Measurements from ENCODE around the gene HOPX. TPM values are rescaled to one million over a fixed set of nuclear protein-coding genes. Genes with fewer than 3 reads are reported as not detected.

HOPX gene
- total RNA-seq, 2 experiments from 2014 or later: 72.3 to 74.6 TPM

DNA sequence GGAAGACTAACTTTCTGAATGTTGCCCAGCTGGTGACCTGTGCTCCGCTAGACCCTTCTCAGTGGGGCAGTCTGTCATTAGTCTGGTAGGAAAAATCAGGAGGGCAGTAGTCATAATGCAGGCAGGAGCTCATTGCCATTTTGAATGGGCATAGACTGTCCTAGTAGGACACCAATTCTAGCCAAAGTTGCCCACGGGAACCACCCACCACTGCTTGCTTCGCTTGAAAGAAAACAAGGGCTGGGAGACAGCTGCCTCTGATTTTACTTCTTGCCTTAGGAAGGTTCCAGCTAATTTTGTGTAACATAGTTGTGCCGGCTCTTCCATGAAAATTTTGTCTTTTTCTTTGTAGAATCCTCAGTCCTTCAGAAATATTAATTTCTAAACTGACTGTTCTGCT, 23.3 kb downstream of the HOPX start:
- peaks cover 45% of the 10 kb centered on the region for H3K4me1 Mint-ChIP-seq
- no peak overlapping the region for H3K4me3 Mint-ChIP-seq
- H3K9me3 Mint-ChIP-seq: no peaks in the 10 kb centered on the region
- H3K36me3 Mint-ChIP-seq (ENCODE audit: low read depth): peaks cover 2% of the 10 kb centered on the region
- CTCF ChIA-PET: interaction anchor here (0.6 to 1.1 kb wide), 2 partner anchors 168 to 709 kb away, joined by 3 read pairs; partner anchors contain the start of gene CEP135
- no peak overlapping the region for H3K27ac Mint-ChIP-seq
- no peak for DNase-seq
- POLR2A ChIA-PET: no interaction called here
- peaks cover 41% of the 10 kb centered on the region for H3K27me3 Mint-ChIP-seq

GRCh38 chr4:56657128-56657527, 24.0 kb downstream of the HOPX start:
- ChIA-PET POLR2A (no interaction called here), CTCF (interaction anchor here (0.6 to 1.1 kb wide), 2 partner anchors 168 to 708 kb away, joined by 3 read pairs; partner anchors contain the start of gene CEP135)
- no peaks in the 10 kb centered on the region for H3K9me3 Mint-ChIP-seq
- H3K27ac Mint-ChIP-seq: no peak overlapping the region
- peaks cover 5% of the 10 kb centered on the region for H3K36me3 Mint-ChIP-seq (ENCODE audit: low read depth)
- no peak for DNase-seq
- peaks cover 39% of the 10 kb centered on the region for H3K27me3 Mint-ChIP-seq
- peaks cover 51% of the 10 kb centered on the region for H3K4me1 Mint-ChIP-seq
- peak overlapping the region; percentile 78 for H3K4me3 Mint-ChIP-seq

GRCh38 chr4:56656346-56656643, 24.8 kb downstream of the HOPX start:
- ChIA-PET CTCF (no interaction called here), POLR2A (no interaction called here)
- Mint-ChIP-seq H3K9me3 (no peaks in the 10 kb centered on the region), H3K27ac (peak overlapping the region; percentile 87), H3K4me1 (peaks cover 59% of the 10 kb centered on the region), H3K36me3 (ENCODE audit: low read depth) (peaks cover 11% of the 10 kb centered on the region), H3K4me3 (peak overlapping the region; percentile 78), H3K27me3 (peaks cover 36% of the 10 kb centered on the region)
- peak; percentile 48 for DNase-seq

DNA sequence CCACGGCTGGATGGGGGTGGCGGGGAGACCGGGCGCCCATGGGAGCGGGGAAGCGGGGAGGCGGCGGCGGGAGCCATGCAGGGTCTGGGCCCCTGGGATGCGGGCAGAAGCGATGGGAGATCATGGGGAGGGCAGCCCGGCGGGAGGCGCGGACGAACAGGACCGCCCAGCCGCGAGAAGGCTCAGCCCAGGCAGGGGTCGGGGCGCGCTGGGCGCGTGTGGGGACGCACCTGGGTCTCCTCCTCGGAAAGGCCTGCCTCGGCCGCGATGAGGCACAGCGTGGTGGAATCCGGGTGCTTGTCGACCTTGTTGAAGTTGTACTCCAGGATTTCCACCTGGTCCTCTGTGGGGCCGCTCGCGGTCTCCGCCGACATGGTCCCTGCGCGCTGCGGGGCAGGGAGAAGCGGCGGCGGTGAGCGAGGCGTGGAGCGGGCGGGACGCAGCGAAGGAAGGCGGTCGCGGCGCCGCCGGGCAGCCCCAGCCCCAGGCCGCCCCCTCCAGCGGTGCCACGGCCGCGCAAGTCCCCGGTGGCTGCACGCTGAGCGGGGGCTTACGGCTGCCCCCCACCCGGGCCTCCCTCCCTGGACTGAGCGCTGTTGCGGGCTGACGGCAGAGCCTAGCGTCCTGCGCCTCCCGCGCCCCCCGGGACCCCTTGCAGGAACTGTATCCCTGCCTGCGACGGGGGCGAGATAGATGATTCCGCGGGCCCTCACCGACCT, 25.3 kb downstream of the HOPX start:
- Mint-ChIP-seq H3K27me3 (peaks cover 35% of the 10 kb centered on the region), H3K27ac (peak overlapping the region; percentile 87), H3K4me1 (peaks cover 64% of the 10 kb centered on the region), H3K4me3 (peak overlapping the region; percentile 84), H3K9me3 (no peaks in the 10 kb centered on the region), H3K36me3 (ENCODE audit: low read depth) (peaks cover 15% of the 10 kb centered on the region)
- peak; percentile 20 for DNase-seq
- CTCF ChIA-PET: interaction anchor here (1.2 kb wide), 1 partner anchor 21 kb away, joined by 4 read pairs; no protein-coding TSS in a partner anchor
- POLR2A ChIA-PET: no interaction called here

DNA sequence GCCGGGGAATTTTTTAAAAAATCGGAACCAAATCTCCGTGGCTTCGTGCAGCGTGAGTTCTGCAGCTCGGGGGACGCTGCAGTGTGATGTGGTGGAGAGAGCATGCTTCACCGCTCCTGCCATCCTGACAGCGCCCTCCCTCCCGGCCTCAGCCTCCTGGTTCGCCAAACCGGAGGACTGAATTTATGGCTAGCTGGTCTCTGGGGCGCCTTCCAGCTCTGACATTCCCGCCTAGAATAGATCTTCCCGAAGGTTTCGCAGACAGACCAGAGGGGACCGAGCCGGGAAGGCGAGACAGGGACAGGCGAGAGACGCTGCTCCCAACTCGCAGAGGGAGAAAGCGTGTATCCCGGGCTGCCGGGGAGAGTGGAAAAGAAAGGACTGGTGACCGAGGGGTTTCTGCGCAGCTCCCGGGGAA, 25.9 kb downstream of the HOPX start:
- ChIA-PET CTCF (interaction anchor here (1.2 kb wide), 1 partner anchor 21 kb away, joined by 4 read pairs; no protein-coding TSS in a partner anchor), POLR2A (no interaction called here)
- H3K36me3 Mint-ChIP-seq (ENCODE audit: low read depth): peaks cover 20% of the 10 kb centered on the region
- peaks cover 33% of the 10 kb centered on the region for H3K27me3 Mint-ChIP-seq
- peak; percentile 12 for DNase-seq
- peak overlapping the region; percentile 86 for H3K27ac Mint-ChIP-seq
- H3K9me3 Mint-ChIP-seq: no peaks in the 10 kb centered on the region
- H3K4me1 Mint-ChIP-seq: peaks cover 69% of the 10 kb centered on the region
- peak overlapping the region; percentile 84 for H3K4me3 Mint-ChIP-seq

DNA sequence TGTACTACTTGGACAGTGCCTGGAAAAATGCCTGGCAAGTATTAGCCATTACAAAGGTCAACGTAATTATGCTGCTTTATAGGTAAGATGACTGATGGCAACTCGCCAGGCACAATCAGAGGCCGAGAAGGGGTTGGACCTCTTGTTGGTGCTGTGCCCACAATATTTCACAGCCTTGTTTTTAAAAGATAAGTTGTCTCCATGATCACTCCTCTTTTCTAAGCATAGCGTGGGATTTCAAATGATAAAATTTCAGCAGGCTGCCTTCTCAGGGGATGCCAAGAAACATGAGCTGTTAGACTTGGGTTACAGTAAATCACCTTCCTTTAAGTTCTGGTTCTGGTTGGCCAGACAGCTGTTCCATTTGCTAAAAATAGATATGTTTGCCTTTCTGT, 26.9 kb downstream of the HOPX start:
- Mint-ChIP-seq H3K9me3 (no peaks in the 10 kb centered on the region), H3K4me3 (peak overlapping the region; percentile 84), H3K27me3 (peaks cover 28% of the 10 kb centered on the region), H3K4me1 (peaks cover 77% of the 10 kb centered on the region), H3K36me3 (ENCODE audit: low read depth) (peaks cover 28% of the 10 kb centered on the region), H3K27ac (peak overlapping the region; percentile 86)
- POLR2A ChIA-PET: no interaction called here
- CTCF ChIA-PET: interaction anchor here (0.6 to 5.5 kb wide), 3 partner anchors 14 to 158 kb away, joined by 3 to 34 read pairs (median 4); no protein-coding TSS in a partner anchor
- DNase-seq: no peak

GRCh38 chr4:56653461-56654237, 27.4 kb downstream of the HOPX start:
- peaks cover 23% of the 10 kb centered on the region for H3K27me3 Mint-ChIP-seq
- peak overlapping the region; percentile 86 for H3K27ac Mint-ChIP-seq
- H3K4me1 Mint-ChIP-seq: peaks cover 81% of the 10 kb centered on the region
- ChIA-PET CTCF (interaction anchor here (5.5 kb wide), 1 partner anchor 13 kb away, joined by 34 read pairs; no protein-coding TSS in a partner anchor), POLR2A (interaction anchor here (0.6 kb wide), 1 partner anchor 192 kb away, joined by 3 read pairs; no protein-coding TSS in a partner anchor)
- H3K36me3 Mint-ChIP-seq (ENCODE audit: low read depth): peaks cover 32% of the 10 kb centered on the region
- DNase-seq: peak; percentile 65
- H3K9me3 Mint-ChIP-seq: peaks cover 2% of the 10 kb centered on the region
- peak overlapping the region; percentile 84 for H3K4me3 Mint-ChIP-seq

- H3K9me3 Mint-ChIP-seq: peaks cover 2% of the 10 kb centered on the region
- no peak overlapping the region for H3K4me3 Mint-ChIP-seq
- H3K27me3 Mint-ChIP-seq: peaks cover 8% of the 10 kb centered on the region
- ChIA-PET CTCF (interaction anchor here (5.5 kb wide), 1 partner anchor 12 kb away, joined by 34 read pairs; no protein-coding TSS in a partner anchor), POLR2A (no interaction called here)
- no peak for DNase-seq
- peaks cover 44% of the 10 kb centered on the region for H3K36me3 Mint-ChIP-seq (ENCODE audit: low read depth)
- H3K4me1 Mint-ChIP-seq: peaks cover 77% of the 10 kb centered on the region
- peak overlapping the region; percentile 26 for H3K27ac Mint-ChIP-seq
Measured at GRCh38 chr4:56652196-56652595, 28.9 kb downstream of the HOPX start.

GRCh38 chr4:56651056-56651350, 30.1 kb downstream of the HOPX start:
- Mint-ChIP-seq H3K4me1 (peaks cover 70% of the 10 kb centered on the region), H3K27me3 (peaks cover 3% of the 10 kb centered on the region), H3K36me3 (ENCODE audit: low read depth) (peaks cover 52% of the 10 kb centered on the region), H3K9me3 (peaks cover 7% of the 10 kb centered on the region), H3K4me3 (no peak overlapping the region), H3K27ac (peak overlapping the region; percentile 31)
- DNase-seq: no peak
- CTCF ChIA-PET: interaction anchor here (0.7 to 5.5 kb wide), 5 partner anchors 8 to 31 kb away, joined by 3 to 34 read pairs (median 3); partner anchors contain the start of gene HOPX
- POLR2A ChIA-PET: no interaction called here

GRCh38 chr4:56650262-56651055, 30.6 kb downstream of the HOPX start:
- DNase-seq: no peak
- H3K9me3 Mint-ChIP-seq: peaks cover 10% of the 10 kb centered on the region
- no peak overlapping the region for H3K4me3 Mint-ChIP-seq
- ChIA-PET POLR2A (interaction anchor here (0.5 kb wide), 1 partner anchor 93 kb away, joined by 3 read pairs; no protein-coding TSS in a partner anchor), CTCF (interaction anchor here (0.7 to 5.5 kb wide), 10 partner anchors 9 to 702 kb away, joined by 3 to 34 read pairs (median 4); partner anchors contain the start of genes CEP135 and HOPX)
- H3K27me3 Mint-ChIP-seq: peaks cover 3% of the 10 kb centered on the region
- peaks cover 72% of the 10 kb centered on the region for H3K4me1 Mint-ChIP-seq
- peaks cover 54% of the 10 kb centered on the region for H3K36me3 Mint-ChIP-seq (ENCODE audit: low read depth)
- peak overlapping the region; percentile 43 for H3K27ac Mint-ChIP-seq

- ChIA-PET CTCF (interaction anchor here (1.1 to 5.5 kb wide), 7 partner anchors 9 to 701 kb away, joined by 3 to 34 read pairs (median 4); partner anchors contain the start of gene CEP135), POLR2A (interaction anchor here (0.5 kb wide), 1 partner anchor 92 kb away, joined by 3 read pairs; no protein-coding TSS in a partner anchor)
- Mint-ChIP-seq H3K27ac (peak overlapping the region; percentile 43), H3K9me3 (peaks cover 10% of the 10 kb centered on the region), H3K4me3 (no peak overlapping the region), H3K36me3 (ENCODE audit: low read depth) (peaks cover 53% of the 10 kb centered on the region), H3K27me3 (no peaks in the 10 kb centered on the region), H3K4me1 (peaks cover 65% of the 10 kb centered on the region)
- no peak for DNase-seq
Measured at GRCh38 chr4:56649445-56650261, 31.4 kb downstream of the HOPX start.

GRCh38 chr4:56648824-56649151, 32.3 kb downstream of the HOPX start:
- Mint-ChIP-seq H3K27ac (no peak overlapping the region), H3K4me1 (peaks cover 56% of the 10 kb centered on the region), H3K36me3 (ENCODE audit: low read depth) (peaks cover 52% of the 10 kb centered on the region), H3K27me3 (no peaks in the 10 kb centered on the region), H3K4me3 (no peak overlapping the region), H3K9me3 (peaks cover 11% of the 10 kb centered on the region)
- ChIA-PET CTCF (interaction anchor here (1.4 kb wide), 1 partner anchor 151 kb away, joined by 3 read pairs; no protein-coding TSS in a partner anchor), POLR2A (no interaction called here)
- DNase-seq: no peak

Data from activated CD4-positive, alpha-beta T cell treated with anti-CD3 and anti-CD28 coated beads, Interleukin-2, amount 10 ng/mL, durations not matched to agents 7 days and 5 days (primary cell).